ENCODE data around the gene CCDC88C. TPM values are rescaled to one million over a fixed set of nuclear protein-coding genes. Genes with fewer than 3 reads are reported as not detected.

The CCDC88C gene
- total RNA-seq, 1 donor, result 77.3 TPM

DNA sequence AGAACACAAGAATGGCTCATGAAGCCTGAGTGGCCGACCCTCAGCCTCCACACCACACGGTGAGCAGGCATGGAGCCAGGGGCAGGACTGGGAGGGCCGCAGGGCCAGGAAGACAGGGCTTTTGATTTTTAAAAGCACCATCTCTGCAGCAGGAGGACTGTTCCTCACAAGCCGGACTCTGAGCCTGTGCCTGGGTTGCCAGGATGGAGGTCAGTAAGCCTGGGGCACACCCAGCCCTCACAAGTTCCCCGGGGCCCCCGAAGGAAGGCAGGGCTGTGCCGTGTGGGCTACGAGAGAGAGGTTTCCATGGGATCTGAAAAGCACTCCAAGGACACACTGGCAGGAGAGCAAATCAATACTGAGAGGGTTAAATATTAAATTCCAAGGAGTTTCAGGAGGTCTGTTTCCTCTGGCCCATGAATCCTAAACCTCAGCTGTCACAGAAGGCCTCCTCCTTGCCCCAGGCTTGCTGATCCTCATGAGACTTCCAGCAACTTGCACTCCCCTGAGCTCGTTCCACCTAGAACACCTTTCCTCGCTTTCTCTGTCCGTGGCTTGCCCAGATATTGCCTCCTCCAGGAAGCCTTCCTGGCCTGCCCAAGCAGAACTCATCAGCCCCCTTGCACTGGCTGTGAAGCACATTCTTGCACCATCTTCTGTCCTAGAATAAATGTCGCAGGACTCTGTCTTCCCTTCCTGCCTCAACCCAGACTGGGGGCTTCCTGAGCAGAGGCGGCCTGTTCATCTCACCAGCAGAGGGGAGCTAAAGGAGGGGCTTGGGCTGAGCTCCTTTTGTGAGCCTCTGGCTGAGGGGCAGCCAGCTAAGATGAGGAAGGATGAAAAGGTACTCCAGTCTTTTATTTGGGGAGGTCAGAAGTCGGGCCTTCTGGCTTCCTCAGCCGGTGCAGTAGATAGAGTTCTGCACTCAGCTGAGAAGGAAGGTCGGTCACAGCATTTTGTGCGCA, 64.6 kb downstream of the CCDC88C start:
- no peak for DNase-seq (ENCODE audit: low read depth in 2 of 3, low spot score in 2 of 3)

GRCh38 chr14:91352053-91352452, 65.6 kb downstream of the CCDC88C start:
- no peak for DNase-seq (ENCODE audit: low read depth in 2 of 3, low spot score in 2 of 3)

GRCh38 chr14:91351512-91351862, 66.1 kb downstream of the CCDC88C start:
- no peak for DNase-seq (ENCODE audit: low read depth in 2 of 3, low spot score in 2 of 3)

DNA sequence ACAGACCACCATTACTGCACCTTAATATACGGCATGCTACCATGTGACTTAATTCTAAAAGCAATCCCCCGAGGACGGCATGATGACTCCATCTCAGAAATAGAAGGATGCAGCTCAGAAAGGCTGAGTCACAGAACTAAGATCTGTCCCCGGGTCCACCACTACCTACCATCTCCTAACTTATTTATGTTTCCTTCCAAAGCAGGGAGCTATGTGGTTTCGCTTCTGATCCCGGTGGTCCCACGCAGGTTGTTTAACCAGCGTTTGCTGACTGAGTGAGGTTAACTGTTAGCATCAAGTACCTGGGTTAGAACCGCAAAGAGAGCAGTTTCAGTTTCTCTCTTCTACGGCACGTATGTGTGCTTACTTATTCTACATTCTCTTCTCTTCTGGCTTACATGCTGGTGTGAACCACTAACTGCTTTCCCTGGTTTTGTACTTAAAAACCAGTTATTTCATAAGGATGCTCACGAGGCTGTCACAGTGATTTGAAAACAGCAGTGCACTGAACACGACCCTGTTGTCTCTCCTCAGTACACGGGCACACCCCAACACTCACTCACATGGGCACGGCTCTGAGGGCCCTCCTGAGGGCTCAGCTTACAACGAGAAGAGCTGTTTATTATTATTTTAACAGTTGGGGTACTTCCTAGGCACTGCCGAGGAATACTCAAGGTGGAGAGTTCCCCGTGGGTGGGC, 66.7 kb downstream of the CCDC88C start:
- peak in 2 of 3 donors; percentile 49 to 59 for DNase-seq (ENCODE audit: low read depth in 2 of 3, low spot score in 2 of 3)

DNA sequence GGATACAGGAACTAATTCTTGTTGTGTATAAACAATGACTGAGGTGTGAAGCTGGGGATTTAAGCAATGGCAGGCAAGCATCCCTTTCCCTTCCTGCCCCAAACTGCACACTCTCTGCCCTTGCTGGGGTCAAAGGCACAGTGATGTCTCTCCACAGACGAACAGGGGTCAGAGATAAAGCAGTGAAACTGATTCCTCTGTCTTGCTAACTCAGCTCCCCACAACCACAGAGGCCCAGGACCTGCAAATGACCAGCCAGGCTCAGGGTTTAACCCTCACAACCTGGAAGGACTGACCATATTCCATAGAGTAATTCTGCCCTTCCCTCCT, 67.2 kb downstream of the CCDC88C start:
- no peak for DNase-seq (ENCODE audit: low read depth in 2 of 3, low spot score in 2 of 3)

GRCh38 chr14:91349481-91350074, 68.0 kb downstream of the CCDC88C start:
- no peak for DNase-seq (ENCODE audit: low read depth in 2 of 3, low spot score in 2 of 3)

GRCh38 chr14:91348845-91349465, 68.7 kb downstream of the CCDC88C start:
- DNase-seq (ENCODE audit: low read depth in 2 of 3, low spot score in 2 of 3), result no peak

DNA sequence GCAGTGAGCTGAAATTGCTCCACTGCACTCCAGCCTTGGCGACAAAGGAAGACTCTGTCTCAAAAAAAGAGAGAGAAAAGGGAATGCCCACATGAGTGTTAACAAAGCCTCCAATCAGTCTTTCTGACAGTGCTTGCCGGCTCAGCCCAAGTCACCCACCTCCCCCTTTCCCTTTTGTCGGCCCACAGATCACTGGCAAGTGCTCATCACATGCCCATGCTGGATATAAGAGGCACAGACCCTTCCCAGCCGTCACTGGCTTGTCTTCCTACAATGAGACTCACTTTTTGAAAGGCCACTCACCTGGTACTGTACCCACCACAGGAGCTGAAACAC, 70.8 kb downstream of the CCDC88C start:
- DNase-seq (ENCODE audit: low read depth in 2 of 3, low spot score in 2 of 3), result no peak

- no peak for DNase-seq (ENCODE audit: low read depth in 2 of 3, low spot score in 2 of 3)
These were observed 73.5 kb downstream of the CCDC88C start for GRCh38 chr14:91344096-91344495.

DNA sequence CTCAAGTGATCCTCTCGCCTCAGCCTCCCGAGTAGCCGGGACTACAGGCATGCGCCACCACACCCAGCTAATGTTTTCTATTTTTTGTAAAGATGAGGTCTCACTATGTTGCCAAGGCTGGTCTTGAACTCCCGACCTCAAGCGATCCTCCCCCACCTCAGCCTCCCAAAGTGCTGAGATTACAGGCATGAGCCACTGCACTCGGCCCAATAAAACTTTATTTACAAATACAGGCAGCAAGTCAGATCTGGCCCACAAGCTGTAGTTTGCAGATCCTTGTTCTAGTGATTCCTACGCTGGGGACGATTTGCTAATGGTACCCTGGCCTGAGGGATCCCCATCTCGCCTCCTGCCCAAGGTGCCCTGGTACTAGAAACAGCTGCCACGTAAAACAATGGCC, 74.6 kb downstream of the CCDC88C start:
- no peak for DNase-seq (ENCODE audit: low read depth in 2 of 3, low spot score in 2 of 3)

GRCh38 chr14:91342206-91342760, 75.3 kb downstream of the CCDC88C start:
- DNase-seq (ENCODE audit: low read depth in 2 of 3, low spot score in 2 of 3), result peak in 1 of 3 donors; percentile 37

GRCh38 chr14:91341751-91342154, 75.9 kb downstream of the CCDC88C start:
- DNase-seq (ENCODE audit: low read depth in 2 of 3, low spot score in 2 of 3), result no peak

GRCh38 chr14:91341334-91341733, 76.3 kb downstream of the CCDC88C start:
- no peak for DNase-seq (ENCODE audit: low read depth in 2 of 3, low spot score in 2 of 3)

DNA sequence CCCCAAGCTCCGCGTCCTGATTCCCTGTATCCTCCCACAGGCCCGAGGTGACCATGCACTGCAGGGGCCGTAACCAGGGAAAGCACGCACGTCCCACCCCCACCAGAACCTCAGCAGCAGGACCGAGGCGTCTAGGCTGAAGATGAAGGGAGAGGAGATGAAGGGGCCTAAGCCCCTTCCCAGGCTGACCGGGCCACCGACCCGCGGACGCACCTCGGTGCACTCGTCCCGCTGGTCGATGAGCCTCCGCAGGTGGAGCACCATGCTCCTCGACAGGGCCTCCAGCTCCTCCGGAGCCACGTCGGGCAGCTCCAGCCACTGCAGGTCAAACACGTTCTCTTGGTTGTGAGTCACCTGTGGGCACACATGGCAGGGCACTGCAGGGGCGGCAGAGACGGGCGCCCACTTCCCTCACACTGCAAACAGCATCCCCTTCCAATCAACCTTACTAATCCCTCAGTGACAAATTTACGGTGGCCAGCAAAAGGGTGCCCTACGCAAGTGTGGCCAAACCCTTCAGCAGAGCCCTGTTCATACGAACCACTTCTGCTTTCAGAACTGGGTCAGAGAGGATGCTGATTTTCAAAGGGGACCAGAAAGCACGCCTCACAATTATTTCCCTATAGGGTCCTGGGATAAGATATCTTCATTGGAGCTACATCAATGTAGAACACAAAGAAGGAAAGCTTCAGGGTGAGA, 77.8 kb downstream of the CCDC88C start:
- DNase-seq (ENCODE audit: low read depth in 2 of 3, low spot score in 2 of 3), result no peak

- no peak for DNase-seq (ENCODE audit: low read depth in 2 of 3, low spot score in 2 of 3)
These were observed 78.5 kb downstream of the CCDC88C start for GRCh38 chr14:91339076-91339475.

DNA sequence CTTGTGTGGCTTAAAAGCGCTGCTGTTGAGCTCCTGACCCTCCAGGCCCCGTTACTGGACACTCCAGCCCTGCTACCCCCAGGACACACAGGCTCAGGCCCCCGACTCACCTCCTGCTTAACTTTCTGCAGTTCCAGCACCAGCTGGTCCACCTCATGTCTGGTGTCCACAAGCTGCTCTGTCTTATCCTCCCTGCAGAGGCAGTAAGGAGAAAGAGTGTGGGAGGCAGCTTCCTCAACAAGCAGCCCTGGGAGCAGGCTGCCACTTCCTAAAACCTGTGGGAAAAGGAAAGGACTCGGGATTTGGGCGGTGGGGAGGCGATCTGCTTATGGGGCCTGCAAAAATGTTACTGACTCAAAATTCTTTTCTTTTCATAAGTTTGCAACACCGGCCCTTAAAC, 79.2 kb downstream of the CCDC88C start:
- no peak for DNase-seq (ENCODE audit: low read depth in 2 of 3, low spot score in 2 of 3)

DNA sequence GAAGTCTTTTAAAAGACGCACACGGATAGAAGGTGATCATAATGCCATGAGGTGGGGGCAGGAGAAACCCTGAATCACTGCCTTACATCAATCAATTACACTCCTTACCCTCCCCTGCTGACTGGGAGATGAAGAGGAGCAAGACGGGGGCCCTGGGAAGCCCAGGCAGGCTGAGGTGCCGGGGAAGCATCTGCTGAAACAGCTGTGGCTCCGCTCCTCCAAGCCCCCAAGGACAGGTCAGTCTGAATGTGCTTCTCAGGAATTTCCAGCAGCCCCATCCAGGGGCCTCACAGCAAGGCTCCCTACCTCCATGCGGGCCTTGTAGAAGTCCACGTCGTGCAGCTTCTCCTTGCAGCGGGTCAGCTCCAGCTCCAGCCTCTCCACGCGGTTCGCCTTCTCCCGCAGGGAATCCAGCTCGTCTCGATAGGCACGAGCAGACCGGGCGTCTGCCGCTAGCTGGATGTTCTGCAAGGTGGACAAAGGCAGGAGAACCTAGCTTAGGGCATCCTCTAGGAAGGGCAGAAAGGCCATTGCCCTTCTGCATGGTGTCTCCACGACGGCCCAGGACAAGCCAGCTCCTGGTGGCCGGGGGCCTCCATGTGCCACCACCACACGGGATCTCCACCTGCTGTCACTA, 79.8 kb downstream of the CCDC88C start:
- DNase-seq (ENCODE audit: low read depth in 2 of 3, low spot score in 2 of 3), result no peak

DNA sequence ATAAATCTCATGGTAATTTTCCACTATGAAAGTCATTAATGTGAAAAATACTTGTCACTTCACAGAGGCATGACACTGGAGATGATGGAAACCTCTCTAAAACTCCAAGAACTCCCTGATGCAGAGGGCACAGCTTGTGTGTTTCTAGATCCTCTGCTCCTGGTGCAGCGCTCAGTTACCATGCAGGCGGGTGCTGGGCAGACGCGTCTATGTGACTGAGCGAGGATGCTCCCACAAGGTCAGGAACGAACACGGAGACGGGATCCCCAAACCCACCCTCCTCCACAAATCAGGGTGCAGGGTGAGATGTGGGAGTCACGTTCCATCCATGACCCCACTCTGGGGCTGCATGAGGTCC, 81.5 kb downstream of the CCDC88C start:
- DNase-seq (ENCODE audit: low read depth in 2 of 3, low spot score in 2 of 3), result no peak

- DNase-seq (ENCODE audit: low read depth in 2 of 3, low spot score in 2 of 3), result no peak
These were observed 82.2 kb downstream of the CCDC88C start for GRCh38 chr14:91335191-91336092.

All from hematopoietic multipotent progenitor cell (in vitro differentiated cells).